Activated T-cell treated with anti-CD3 and anti-CD28 coated beads, Interleukin-2, amount 50 U/mL, for 24 hours (primary cell): ENCODE results near the gene PSKH1.
A peak's percentile ranks its signal among the peaks of the same experiment; 100 is the strongest.
"Not testable (repeated sequence)": the region's sequence is repeated elsewhere in the genome, so short reads cannot be mapped to it uniquely, and the experiment has no call there.

Source experiments
- DNase-seq: peaks from one replicate; pipeline ENCODE4 v3.0.0-alpha.2; 2020
- H3K27ac Mint-ChIP-seq: 2 replicates; pipeline ENCODE4 v1.8.0; 2020; ENCODE audit warnings: mild to moderate bottlenecking, mixed read lengths
- H3K27me3 Mint-ChIP-seq: 2 replicates; pipeline ENCODE4 v1.8.0; 2020; ENCODE audit warnings: mixed read lengths
- H3K36me3 Mint-ChIP-seq: 2 replicates; pipeline ENCODE4 v1.8.0; 2020; ENCODE audit warnings: low read depth, mixed read lengths
- H3K4me1 Mint-ChIP-seq: 2 replicates; pipeline ENCODE4 v1.8.0; 2020; ENCODE audit warnings: low read depth, mixed read lengths
- H3K4me3 Mint-ChIP-seq: 2 replicates; pipeline ENCODE4 v1.8.0; 2020; ENCODE audit warnings: mild to moderate bottlenecking, moderate library complexity, mixed read lengths
- H3K9me3 Mint-ChIP-seq: 2 replicates; pipeline ENCODE4 v1.8.0; 2020; ENCODE audit warnings: mixed read lengths

The PSKH1 gene

DNA sequence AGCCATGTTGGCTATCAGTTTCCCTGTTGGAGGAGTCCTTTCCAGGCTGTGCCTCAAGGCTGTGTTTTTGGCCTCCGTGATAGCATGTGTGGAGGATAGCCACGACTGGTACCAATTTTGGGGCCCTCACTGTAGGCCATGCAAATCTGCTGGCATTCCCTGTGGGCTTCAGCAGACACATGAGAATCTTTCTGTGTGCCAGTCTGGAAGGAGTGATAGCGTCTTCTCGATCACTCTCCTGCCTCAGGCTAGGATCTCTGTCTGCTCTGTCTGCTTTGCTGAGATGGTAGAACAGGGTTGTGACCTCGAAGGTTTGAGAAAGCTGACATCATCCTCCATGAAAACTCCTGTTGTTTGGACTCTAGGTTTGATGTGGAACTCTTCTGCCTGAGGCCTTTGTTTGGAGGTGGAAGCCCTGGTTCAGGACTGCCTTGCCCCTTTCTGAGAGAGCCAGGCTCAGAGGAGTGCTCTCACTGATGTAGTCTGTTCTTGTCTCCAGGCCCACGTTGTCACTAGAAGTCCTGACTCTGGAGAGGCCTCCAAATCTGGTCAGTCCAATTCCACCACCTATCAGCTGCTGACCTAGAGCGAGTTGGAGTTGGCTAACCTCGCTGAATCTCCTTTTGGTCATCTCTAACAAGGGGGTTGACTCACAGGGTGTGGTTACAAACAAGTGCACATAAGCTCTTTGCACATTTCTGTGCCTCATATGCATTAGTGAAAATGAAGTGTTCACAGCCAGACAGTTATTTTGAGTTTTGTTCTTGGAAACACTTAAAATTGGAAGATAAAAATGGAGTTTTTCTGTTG, 32.3 kb upstream of the PSKH1 start:
- H3K27ac Mint-ChIP-seq = peak overlapping the region; percentile 73
- no peaks in the 10 kb centered on the region for H3K27me3 Mint-ChIP-seq

DNA sequence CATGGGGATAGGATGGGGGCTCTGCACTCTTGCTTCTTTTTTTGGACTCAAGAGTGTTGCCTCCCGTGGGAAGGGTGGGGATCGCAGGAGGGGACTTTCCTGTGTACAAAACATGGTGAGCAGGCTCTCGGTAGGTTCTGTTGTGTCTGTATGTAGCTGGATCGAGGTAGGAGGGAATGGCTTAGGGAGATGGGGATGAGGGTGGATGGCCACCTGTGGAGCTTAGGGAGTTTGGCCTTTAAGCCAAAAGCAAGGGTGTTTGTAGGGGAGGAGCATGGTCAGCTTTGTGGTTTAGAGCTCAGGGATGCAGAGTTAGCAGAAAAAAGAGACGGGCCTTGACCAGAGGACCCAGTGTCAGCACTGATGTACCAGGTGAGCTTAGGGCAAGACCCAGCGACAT, 31.2 kb upstream of the PSKH1 start:
- Mint-ChIP-seq H3K9me3 (no peaks in the 10 kb centered on the region), H3K4me3 (no peak overlapping the region), H3K36me3 (peaks cover 72% of the 10 kb centered on the region), H3K4me1 (peaks cover 24% of the 10 kb centered on the region), H3K27me3 (no peaks in the 10 kb centered on the region), H3K27ac (peak overlapping the region; percentile 4)
- no peak for DNase-seq

More for the DNA sequence above, 32.3 kb upstream of the PSKH1 start:
- no peak for DNase-seq
- Mint-ChIP-seq H3K4me3 (no peak overlapping the region), H3K9me3 (no peaks in the 10 kb centered on the region), H3K36me3 (peaks cover 67% of the 10 kb centered on the region), H3K4me1 (peaks cover 31% of the 10 kb centered on the region)

DNA sequence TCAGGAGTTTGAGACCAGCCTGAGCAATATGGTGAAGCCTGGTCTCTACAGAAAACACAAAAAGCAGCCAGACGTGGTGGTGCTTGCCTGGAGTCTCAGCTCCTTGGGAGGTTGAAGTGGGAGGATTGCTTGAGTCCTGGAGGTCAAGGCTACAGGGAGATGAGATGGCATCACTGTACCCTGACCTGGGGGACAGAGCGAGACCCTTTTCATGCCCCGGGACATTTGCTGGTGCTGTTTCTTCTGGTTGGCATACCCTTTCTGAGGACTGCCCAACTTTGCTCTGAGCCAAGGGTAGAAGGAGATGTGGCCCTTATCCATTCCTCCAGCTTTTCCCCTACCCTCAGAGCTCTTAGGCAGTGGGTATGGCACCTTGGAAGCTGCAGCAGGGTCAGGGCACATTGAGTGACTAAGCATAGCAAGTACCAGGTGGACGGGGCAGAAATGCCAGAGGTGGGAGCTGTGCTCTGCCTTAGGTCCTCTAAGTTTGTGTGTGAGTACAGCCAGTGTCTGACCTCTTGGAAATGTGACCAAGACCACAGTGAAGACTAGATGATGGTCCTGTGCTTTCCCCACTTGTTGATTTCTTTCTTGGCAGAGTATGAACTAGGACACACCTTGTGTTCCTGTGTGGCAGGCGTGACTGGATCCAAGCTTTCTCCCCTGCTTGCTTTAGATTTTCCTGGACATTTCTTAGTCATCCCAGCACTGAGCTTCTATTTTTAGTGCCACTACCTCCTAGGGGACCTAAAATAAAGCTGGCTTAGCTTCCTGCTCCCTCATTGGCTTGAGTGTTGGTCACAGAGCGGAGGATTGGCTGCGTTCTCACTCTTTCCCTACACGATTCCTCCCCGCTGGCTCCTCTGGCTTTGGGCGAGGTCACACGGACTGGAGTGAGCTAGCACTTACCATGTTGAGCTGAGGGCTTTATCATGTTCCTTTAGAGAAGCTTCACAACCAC, 30.2 kb upstream of the PSKH1 start:
- Mint-ChIP-seq H3K27ac (peak overlapping the region; percentile 50), H3K4me1 (peaks cover 13% of the 10 kb centered on the region), H3K36me3 (peaks cover 75% of the 10 kb centered on the region)

DNA sequence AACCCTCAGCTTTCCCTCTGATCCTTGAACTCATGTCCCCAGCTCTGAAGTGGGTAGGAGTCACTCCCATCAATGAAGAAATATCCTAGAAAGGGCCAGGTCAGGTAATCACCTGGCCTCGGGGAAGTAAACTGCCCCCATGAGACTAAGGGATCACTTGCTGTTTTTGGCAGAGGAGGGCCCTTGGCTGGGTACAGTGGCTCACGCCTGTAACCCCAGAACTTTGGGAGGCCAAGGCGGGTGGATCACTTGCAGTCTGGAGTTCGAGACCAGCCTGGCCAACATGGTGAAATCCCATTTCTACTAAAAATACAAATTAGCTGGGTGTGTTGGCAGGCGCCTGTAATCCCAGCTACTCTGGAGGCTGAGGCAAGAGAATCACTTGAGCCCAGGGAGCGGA, 29.0 kb upstream of the PSKH1 start:
- H3K36me3 Mint-ChIP-seq = peaks cover 73% of the 10 kb centered on the region
- H3K27me3 Mint-ChIP-seq, H3K9me3 Mint-ChIP-seq, DNase-seq, H3K4me3 Mint-ChIP-seq, H3K27ac Mint-ChIP-seq, H3K4me1 Mint-ChIP-seq: not testable (repeated sequence)

More for the DNA sequence above, 30.2 kb upstream of the PSKH1 start:
- Mint-ChIP-seq H3K4me3 (no peak overlapping the region), H3K27me3 (no peaks in the 10 kb centered on the region), H3K9me3 (no peaks in the 10 kb centered on the region)
- no peak for DNase-seq

DNA sequence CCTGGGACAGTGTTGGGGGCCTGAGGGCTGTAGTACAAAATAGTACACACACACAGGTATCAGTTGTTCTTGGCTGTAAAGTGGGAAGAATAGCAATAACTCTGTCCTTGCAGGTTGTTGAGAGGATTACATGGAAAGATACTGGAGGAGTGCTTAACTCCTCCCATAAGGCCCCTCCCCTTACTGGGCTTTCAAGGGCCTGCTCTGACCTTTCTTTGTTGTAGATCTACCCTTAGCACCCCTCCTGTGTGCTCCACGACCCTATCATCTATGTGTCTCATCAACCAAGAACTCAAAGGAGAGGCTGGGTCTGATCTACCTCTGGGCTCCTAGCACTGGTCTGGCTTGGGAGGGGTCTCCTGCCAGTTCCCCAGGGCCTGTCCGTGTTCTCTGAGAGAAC, 28.5 kb upstream of the PSKH1 start:
- H3K9me3 Mint-ChIP-seq = no peaks in the 10 kb centered on the region
- H3K4me1 Mint-ChIP-seq = peaks cover 8% of the 10 kb centered on the region
- H3K27me3 Mint-ChIP-seq = no peaks in the 10 kb centered on the region
- no peak overlapping the region for H3K4me3 Mint-ChIP-seq
- DNase-seq = no peak
- peaks cover 77% of the 10 kb centered on the region for H3K36me3 Mint-ChIP-seq
- peak overlapping the region; percentile 51 for H3K27ac Mint-ChIP-seq

DNA sequence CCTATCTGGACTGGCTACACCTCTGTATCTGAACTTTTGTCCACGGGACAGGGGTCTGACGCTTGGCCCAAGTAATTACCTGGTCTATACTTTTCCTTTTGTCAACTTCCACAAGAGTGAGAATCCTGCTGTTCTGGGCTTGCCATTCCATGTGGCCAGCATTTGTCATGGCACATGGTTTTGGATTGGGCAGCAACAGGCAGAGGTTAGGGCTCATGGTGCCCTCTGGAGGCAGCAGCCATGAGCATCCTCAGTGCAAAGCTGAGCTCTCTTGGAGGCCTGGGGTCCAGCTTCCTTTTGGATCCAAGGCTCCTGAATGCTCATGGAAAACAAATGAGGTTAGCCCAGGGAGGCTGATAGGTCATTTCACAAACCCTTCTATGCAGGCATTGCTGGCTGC, 27.7 kb upstream of the PSKH1 start:
- H3K27me3 Mint-ChIP-seq = no peaks in the 10 kb centered on the region
- H3K4me3 Mint-ChIP-seq = no peak overlapping the region
- H3K4me1 Mint-ChIP-seq = peaks cover 8% of the 10 kb centered on the region
- H3K9me3 Mint-ChIP-seq = no peaks in the 10 kb centered on the region
- no peak overlapping the region for H3K27ac Mint-ChIP-seq
- DNase-seq = no peak
- peaks cover 77% of the 10 kb centered on the region for H3K36me3 Mint-ChIP-seq

DNA sequence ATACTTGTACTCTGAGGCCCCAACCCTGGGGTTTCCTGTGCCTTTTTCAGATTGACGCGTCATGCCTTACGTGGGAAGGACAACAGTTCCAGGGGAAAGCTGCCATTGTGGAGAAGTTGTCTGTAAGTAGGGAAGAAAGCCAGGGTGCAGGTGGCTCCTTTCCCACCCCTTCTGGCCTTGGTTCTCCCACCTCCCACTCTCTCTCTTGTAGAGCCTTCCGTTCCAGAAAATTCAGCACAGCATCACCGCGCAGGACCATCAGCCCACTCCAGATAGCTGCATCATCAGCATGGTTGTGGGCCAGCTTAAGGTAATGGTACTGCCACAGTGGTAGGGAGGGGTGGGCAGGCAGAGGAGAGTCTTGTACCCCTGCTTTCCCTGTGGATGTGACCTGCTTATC, 24.8 kb upstream of the PSKH1 start:
- Mint-ChIP-seq H3K27me3 (no peaks in the 10 kb centered on the region), H3K36me3 (peaks cover 81% of the 10 kb centered on the region), H3K4me1 (peaks cover 9% of the 10 kb centered on the region), H3K27ac (peak overlapping the region; percentile 64), H3K4me3 (no peak overlapping the region), H3K9me3 (no peaks in the 10 kb centered on the region)
- no peak for DNase-seq

DNA sequence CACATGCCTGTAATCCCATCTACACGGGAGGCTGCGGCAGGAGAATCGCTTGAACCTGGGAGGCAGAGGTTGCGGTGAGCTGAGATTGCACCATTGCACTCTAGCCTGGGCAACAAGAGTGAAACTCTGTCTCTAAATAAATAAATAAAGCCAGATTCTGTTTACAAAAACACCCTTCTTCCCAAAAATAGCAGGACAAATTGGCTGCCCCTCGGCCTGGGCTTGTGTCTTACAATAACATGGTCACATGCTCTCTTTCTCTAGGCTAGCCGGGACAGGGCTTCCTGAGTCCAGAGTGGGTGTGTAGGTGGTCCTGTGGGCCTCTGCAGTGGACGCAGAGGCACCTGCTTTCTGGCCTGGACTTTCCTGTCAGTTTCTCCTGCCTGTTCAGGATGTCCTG, 23.4 kb upstream of the PSKH1 start:
- Mint-ChIP-seq H3K27me3 (no peaks in the 10 kb centered on the region), H3K36me3 (peaks cover 88% of the 10 kb centered on the region), H3K27ac (peak overlapping the region; percentile 73), H3K4me1 (peaks cover 18% of the 10 kb centered on the region), H3K4me3 (no peak overlapping the region), H3K9me3 (no peaks in the 10 kb centered on the region)
- no peak for DNase-seq

DNA sequence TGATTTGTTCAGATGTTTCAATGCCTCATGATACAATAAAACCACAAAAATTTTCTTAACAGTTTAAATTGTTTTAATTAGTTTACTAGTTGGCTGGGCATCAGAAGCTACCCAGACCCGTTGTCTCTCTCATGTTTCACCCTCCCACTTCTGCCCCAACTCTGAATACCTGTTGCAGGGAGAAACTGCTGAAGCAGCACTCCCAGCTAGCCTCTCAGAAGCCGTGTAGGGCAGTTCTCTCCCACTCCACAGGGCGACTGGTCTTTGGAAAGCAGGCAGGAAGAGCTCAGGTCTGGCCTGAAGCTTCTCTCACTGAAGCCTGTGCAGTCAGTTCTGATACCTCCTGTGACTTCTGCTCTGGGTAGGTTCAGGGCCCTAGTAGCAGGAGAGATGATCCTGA, 21.8 kb upstream of the PSKH1 start:
- peak overlapping the region; percentile 44 for H3K27ac Mint-ChIP-seq
- peaks cover 87% of the 10 kb centered on the region for H3K36me3 Mint-ChIP-seq
- DNase-seq = no peak
- no peaks in the 10 kb centered on the region for H3K27me3 Mint-ChIP-seq
- no peaks in the 10 kb centered on the region for H3K9me3 Mint-ChIP-seq
- H3K4me3 Mint-ChIP-seq = no peak overlapping the region
- H3K4me1 Mint-ChIP-seq = peaks cover 34% of the 10 kb centered on the region

DNA sequence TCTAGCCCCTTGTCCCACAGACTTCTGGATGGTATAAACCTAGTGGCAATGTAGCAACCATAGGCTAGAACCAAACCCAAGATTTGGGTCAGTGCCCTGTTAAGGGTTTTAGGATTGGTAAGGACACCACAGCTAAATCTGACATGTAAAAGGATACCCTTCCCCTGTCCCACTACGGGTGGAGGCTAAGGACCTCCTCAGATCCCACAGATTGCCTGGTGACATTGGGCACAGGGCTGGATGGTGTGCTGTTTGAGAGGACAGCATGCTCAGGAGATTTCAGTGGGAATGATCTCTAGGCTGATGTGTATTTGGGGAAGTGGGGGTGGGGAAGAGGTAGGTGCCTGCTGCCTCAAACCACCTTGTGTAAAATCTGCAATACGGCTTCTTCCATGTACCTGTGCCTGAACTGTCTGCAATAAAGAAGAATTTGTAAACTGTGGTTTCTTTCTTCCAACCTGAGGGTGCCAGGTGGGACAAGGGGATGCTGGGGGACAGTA, 20.9 kb upstream of the PSKH1 start:
- peaks cover 87% of the 10 kb centered on the region for H3K36me3 Mint-ChIP-seq
- H3K4me1 Mint-ChIP-seq = peaks cover 35% of the 10 kb centered on the region
- H3K9me3 Mint-ChIP-seq = no peaks in the 10 kb centered on the region
- DNase-seq = no peak
- H3K27me3 Mint-ChIP-seq = no peaks in the 10 kb centered on the region
- peak overlapping the region; percentile 93 for H3K4me3 Mint-ChIP-seq
- H3K27ac Mint-ChIP-seq = peak overlapping the region; percentile 85

DNA sequence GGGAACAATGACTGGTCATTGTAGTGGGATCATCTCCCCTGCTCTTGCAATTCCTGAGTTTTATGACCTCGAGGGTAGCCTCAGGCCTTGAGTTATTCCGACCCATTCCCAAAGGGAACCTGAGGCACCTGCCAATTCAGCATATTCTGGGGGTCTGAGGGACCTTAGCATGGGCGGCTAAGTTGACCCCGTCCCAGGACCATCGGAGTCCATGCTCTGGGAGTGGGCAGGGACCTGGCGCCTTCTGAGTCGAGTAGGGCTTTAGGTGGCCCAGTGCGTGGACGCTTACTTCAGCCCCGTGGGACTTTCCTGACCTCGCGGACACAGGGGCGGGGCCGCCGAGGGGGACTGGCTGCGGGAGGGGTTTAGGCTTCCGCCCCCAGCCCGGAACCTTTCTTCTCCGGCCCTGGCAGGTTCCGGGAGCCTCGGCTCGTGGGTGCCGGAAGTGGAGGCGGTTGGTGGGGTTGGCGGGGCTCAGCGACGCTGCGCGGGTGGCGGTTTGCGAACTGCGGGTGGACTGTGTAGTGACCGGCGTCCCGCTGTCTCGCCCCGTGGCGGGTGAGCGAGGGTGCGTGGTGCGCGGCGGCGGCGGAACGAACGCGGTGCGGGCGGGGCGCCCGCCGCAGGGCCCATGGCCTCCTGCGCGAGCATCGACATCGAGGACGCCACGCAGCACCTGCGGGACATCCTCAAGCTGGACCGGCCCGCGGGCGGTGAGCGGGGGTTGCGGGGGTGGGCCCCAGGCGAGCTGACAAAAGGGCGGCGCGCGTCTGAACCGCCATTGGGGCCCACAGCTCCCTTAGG, 20.2 kb upstream of the PSKH1 start, which contains the start of gene EDC4:
Gene EDC4 (plus strand): TSS at position 422 of the 804 bp plus-strand sequence. CDS start 210 bp downstream, at position 632.
- no peaks in the 10 kb centered on the region for H3K27me3 Mint-ChIP-seq
- no peaks in the 10 kb centered on the region for H3K9me3 Mint-ChIP-seq
- H3K4me3 Mint-ChIP-seq = peak within 1 kb of the TSS; percentile 93
- peak; percentile 97 for DNase-seq
- peaks cover 35% of the 10 kb centered on the region for H3K4me1 Mint-ChIP-seq
- H3K27ac Mint-ChIP-seq = peak within 1 kb of the TSS; percentile 96
- H3K36me3 Mint-ChIP-seq = peaks cover 87% of the 10 kb centered on the region

DNA sequence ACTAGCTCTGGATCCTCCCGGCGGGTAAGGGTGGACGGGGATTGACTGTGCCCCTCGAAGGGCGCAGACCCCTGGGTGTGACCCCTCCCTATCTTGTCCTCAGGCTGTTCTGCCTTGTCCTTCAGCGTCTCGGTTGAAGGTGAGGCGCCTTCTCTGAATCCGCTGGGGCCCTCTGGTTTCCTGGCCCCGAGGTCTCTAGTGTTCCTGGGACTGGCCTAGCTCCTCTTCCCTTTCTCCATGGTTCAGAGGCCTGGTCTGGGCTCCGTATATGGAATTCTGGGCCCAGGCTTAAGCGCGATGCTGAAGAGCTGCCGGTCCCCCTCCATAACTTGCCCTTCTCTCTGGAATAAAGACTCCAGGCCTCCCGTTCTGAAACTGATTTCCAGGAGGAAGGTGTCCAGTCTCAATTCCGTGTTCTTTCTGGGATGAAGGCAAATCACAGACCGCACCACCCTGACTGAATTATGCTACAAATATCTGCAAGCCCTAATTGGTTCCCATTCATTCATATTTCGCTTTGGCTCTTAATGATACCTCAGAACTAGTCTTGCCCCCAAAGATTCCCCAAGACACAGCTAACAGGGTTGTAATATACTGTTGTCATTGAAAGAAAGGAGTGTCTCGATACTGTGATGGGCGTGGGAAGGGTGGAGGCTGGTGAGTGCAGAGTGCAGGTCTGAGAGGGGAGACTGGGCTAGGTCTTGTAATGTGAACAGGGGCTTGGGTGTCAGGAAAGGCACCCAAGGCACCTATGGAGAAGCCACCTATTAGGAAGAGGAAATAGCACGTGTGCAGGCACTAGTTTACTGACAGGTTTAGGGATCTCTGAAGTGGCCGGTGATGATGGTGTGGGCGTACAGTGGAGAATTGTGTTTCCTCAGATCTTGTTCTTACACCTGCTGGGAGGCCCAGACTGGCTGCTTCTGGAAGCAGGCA, 19.4 kb upstream of the PSKH1 start:
- Mint-ChIP-seq H3K4me1 (peaks cover 35% of the 10 kb centered on the region), H3K27me3 (no peaks in the 10 kb centered on the region), H3K9me3 (no peaks in the 10 kb centered on the region), H3K36me3 (peaks cover 89% of the 10 kb centered on the region), H3K4me3 (peak overlapping the region; percentile 93), H3K27ac (peak overlapping the region; percentile 96)
- no peak for DNase-seq

DNA sequence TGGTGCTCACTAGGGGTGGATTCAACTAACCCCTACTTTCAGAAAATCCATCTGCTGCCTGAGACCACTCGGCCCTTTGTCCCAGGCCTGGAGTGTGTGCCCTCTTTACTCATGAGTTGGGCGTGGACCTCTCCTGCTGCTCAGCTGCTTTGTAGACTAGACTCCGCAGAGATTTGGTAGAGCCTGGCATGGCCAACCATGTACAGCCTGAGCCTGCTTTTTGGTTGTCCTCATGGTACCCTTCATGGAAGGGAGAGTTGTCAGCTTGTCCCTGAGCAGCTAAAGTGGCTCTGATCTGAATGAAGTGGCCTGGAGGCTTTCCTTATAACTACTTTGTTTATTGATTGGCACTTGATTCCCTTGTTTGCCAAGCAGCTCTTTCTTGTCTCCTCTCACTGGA, 18.7 kb upstream of the PSKH1 start:
- H3K4me1 Mint-ChIP-seq = peaks cover 35% of the 10 kb centered on the region
- peak overlapping the region; percentile 93 for H3K4me3 Mint-ChIP-seq
- no peak for DNase-seq
- H3K27me3 Mint-ChIP-seq = no peaks in the 10 kb centered on the region
- no peaks in the 10 kb centered on the region for H3K9me3 Mint-ChIP-seq
- H3K27ac Mint-ChIP-seq = peak overlapping the region; percentile 96
- peaks cover 94% of the 10 kb centered on the region for H3K36me3 Mint-ChIP-seq
